Panc1 (cell line): ENCODE results near the gene INPP4B. TPM values are rescaled to one million over a fixed set of nuclear protein-coding genes. Genes with fewer than 3 reads are reported as not detected.

Experiments
- ATAC-seq: fragments of 200-7000 bp; cut with Tn5 transposase; 2 replicates; pipeline ENCODE4 v1.9.1; 2020; ENCODE audit warnings: mild to moderate bottlenecking, moderate library complexity
- BruUV-seq: library from RNA; stranded (reverse); fragments of 400-500 nt; replicated peaks from 2 replicates; lab custom pipeline; 2021; lab: Mats Ljungman, UMichigan
- CTCF ChIA-PET: fragments of 300-600 bp; sonication (Branson Sonifier 250); formaldehyde crosslinking; loops from one replicate; lab custom pipeline; 2022; ENCODE audit warnings: antibody characterized with exemption; lab: Charles Lee
- POLR2A ChIA-PET: fragments of 300-600 bp; sonication (Branson Sonifier 250); formaldehyde crosslinking; loops from one replicate; lab custom pipeline; 2022; ENCODE audit warnings: antibody characterized with exemption; lab: Charles Lee
- DNase-seq: peaks from one replicate; pipeline ENCODE4 v3.0.0-alpha.2; 2010; ENCODE audit warnings: low read depth, low spot score
- H3K27ac ChIP-seq: 2 replicates; pipeline ENCODE4 v1.5.1; 2011; ENCODE audit warnings: mild to moderate bottlenecking, low read length, inconsistent platforms
- H3K27me3 ChIP-seq: fragments of 200-500 bp; sonication (Bioruptor generic); 2 replicates; pipeline ENCODE4 v1.6.0; 2014; ENCODE audit warnings: low read length, inconsistent platforms; ENCODE audit not compliant: control insufficient read depth, insufficient read depth
- H3K36me3 ChIP-seq: fragments of 200-500 bp; sonication (Bioruptor generic); 2 replicates; pipeline ENCODE4 v1.5.1; 2014; ENCODE audit warnings: inconsistent platforms, mild to moderate bottlenecking, low read length, moderate library complexity; ENCODE audit not compliant: control insufficient read depth, insufficient read depth
- H3K4me1 ChIP-seq: 2 replicates; pipeline ENCODE4 v1.5.1; 2011; ENCODE audit warnings: inconsistent platforms, mild to moderate bottlenecking, low read length, moderate library complexity; ENCODE audit not compliant: control insufficient read depth, insufficient read depth
- H3K4me3 ChIP-seq, 2 experiments: 2 replicates each; pipeline ENCODE4 v1.5.1; 2011 to 2012; ENCODE audit warnings: low read depth in 2 of 2, low read length in 2 of 2, mild to moderate bottlenecking in 2 of 2, inconsistent platforms in 1 of 2, moderate library complexity in 1 of 2
- H3K9me3 ChIP-seq: fragments of 200-500 bp; sonication (Bioruptor generic); 2 replicates; pipeline ENCODE4 v1.5.1; 2014; ENCODE audit warnings: low read depth, mild to moderate bottlenecking, inconsistent platforms, low read length, moderate library complexity; ENCODE audit not compliant: control insufficient read depth, insufficient read depth
- POLR2AphosphoS5 ChIP-seq: IDR thresholded peaks from 2 replicates; pipeline ENCODE4 v1.6.1; 2012; ENCODE audit warnings: mild to moderate bottlenecking, low read depth, low read length, moderate library complexity
- REST ChIP-seq, 2 experiments: IDR thresholded peaks; 2 replicates each; pipeline ENCODE4 v1.6.1; 2011 to 2012; ENCODE audit warnings: low read depth in 2 of 2, control low read depth in 1 of 2, low read length in 1 of 2, mild to moderate bottlenecking in 1 of 2, moderate library complexity in 1 of 2; ENCODE audit not compliant: insufficient read depth in 1 of 2
- SIN3A ChIP-seq: IDR thresholded peaks from 2 replicates; pipeline ENCODE4 v1.6.1; 2012; ENCODE audit warnings: low read depth, mild to moderate bottlenecking, low read length, moderate library complexity, borderline replicate concordance; ENCODE audit not compliant: insufficient read depth
- TCF7L2 ChIP-seq: IDR thresholded peaks from 2 replicates; pipeline ENCODE4 v1.6.1; 2011; ENCODE audit warnings: mild to moderate bottlenecking, low read depth, low read length, inconsistent platforms
- in situ Hi-C: cut with HindIII; loops from 2 replicates; pipeline ENCODE4 v1.10.0; 2016; ENCODE audit warnings: low sequenced_read_pairs, low pct_unique_long_range_greater_than_20kb
- intact Hi-C: fragments of 100-400 bp; cut with micrococcal nuclease; formaldehyde crosslinking; loops from one replicate; pipeline ENCODE4 v1.10.0; 2022; ENCODE audit not compliant: unreplicated experiment
- total RNA-seq: library from RNA; stranded (reverse); gene quantifications from one replicate; pipeline ENCODE4 v1.2.1, GENCODE V29; 2021; ENCODE audit not compliant: unreplicated experiment
- TF ChIP-seq, protein P1 (sequence below): fragments of 450-650 bp; IDR thresholded peaks from 2 replicates; pipeline ENCODE4 v1.5.1; 2017; ENCODE audit warnings: mild to moderate bottlenecking

INPP4B gene
- total RNA-seq, 1 experiment from 2014 or later = 4.5 TPM

- no peaks in the 10 kb centered on the region for H3K9me3 ChIP-seq
- no peak for TF ChIP-seq REST (IDR thresholded peaks at IDR 0.05; ENCODE audit: insufficient read depth in 1 of 2, low read depth in 2 of 2, low read length in 1 of 2)
- TF ChIP-seq POLR2AphosphoS5 = no peak
- TF ChIP-seq, protein P1, sequence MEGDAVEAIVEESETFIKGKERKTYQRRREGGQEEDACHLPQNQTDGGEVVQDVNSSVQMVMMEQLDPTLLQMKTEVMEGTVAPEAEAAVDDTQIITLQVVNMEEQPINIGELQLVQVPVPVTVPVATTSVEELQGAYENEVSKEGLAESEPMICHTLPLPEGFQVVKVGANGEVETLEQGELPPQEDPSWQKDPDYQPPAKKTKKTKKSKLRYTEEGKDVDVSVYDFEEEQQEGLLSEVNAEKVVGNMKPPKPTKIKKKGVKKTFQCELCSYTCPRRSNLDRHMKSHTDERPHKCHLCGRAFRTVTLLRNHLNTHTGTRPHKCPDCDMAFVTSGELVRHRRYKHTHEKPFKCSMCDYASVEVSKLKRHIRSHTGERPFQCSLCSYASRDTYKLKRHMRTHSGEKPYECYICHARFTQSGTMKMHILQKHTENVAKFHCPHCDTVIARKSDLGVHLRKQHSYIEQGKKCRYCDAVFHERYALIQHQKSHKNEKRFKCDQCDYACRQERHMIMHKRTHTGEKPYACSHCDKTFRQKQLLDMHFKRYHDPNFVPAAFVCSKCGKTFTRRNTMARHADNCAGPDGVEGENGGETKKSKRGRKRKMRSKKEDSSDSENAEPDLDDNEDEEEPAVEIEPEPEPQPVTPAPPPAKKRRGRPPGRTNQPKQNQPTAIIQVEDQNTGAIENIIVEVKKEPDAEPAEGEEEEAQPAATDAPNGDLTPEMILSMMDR = no peak
- TF ChIP-seq SIN3A = no peak
- TF ChIP-seq TCF7L2 = no peak
- no peak overlapping the region for H3K4me3 ChIP-seq
- BruUV-seq = no TSS peak
- H3K36me3 ChIP-seq = no peaks in the 10 kb centered on the region
- intact Hi-C loops = no loop called here
- no peak overlapping the region for H3K27ac ChIP-seq
- no peak for ATAC-seq
- in situ Hi-C loops = no loop called here
- ChIA-PET CTCF (no interaction called here), POLR2A (no interaction called here)
- H3K4me1 ChIP-seq = no peaks in the 10 kb centered on the region
- no peaks in the 10 kb centered on the region for H3K27me3 ChIP-seq
- DNase-seq = no peak
These were observed 297.6 kb downstream of the INPP4B start for GRCh38 chr4:142548491-142548890.

DNA sequence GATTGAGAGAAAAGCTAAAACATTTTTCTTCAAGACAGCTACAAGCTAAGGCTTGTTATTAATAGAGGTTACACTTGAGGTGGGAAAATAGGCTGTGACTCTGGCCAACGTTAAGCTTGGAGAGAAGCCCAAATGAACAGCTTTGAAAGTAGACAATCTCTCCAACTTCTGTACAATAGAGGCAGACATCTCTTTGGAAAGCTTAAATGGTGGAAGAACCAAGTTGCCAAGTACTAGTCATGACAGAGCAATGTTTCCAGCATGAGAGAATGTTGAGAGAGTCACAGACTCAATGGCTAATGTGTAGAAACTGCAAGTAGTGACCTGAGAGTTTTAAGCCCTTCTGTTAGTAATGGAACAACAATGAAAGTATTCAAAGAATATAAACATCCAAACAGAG lies 298.1 kb downstream of the INPP4B start:
- ATAC-seq (no peak), DNase-seq (no peak)
- in situ Hi-C loops (no loop called here), intact Hi-C loops (no loop called here)
- TF ChIP-seq, protein P1 = no peak
- Histone ChIP-seq H3K9me3 (no peaks in the 10 kb centered on the region), H3K4me3 (no peak overlapping the region), H3K27ac (no peak overlapping the region), H3K4me1 (no peaks in the 10 kb centered on the region), H3K27me3 (no peaks in the 10 kb centered on the region), H3K36me3 (no peaks in the 10 kb centered on the region)
- ChIA-PET POLR2A (no interaction called here), CTCF (no interaction called here)
- no TSS peak for BruUV-seq

GRCh38 chr4:142544594-142544993 lies 301.5 kb downstream of the INPP4B start:
- no peaks in the 10 kb centered on the region for H3K9me3 ChIP-seq
- no peaks in the 10 kb centered on the region for H3K4me1 ChIP-seq
- no peak for ATAC-seq
- H3K4me3 ChIP-seq = no peak overlapping the region
- in situ Hi-C loops (no loop called here), intact Hi-C loops (no loop called here)
- DNase-seq = no peak
- ChIA-PET CTCF (no interaction called here), POLR2A (no interaction called here)
- H3K27me3 ChIP-seq = no peaks in the 10 kb centered on the region
- no peaks in the 10 kb centered on the region for H3K36me3 ChIP-seq
- H3K27ac ChIP-seq = no peak overlapping the region
- TF ChIP-seq TCF7L2 = no peak
- no peak for TF ChIP-seq REST (IDR thresholded peaks at IDR 0.05; ENCODE audit: insufficient read depth in 1 of 2, low read depth in 2 of 2, low read length in 1 of 2)
- TF ChIP-seq POLR2AphosphoS5 = no peak
- no peak for TF ChIP-seq SIN3A
- TF ChIP-seq, protein P1 = no peak
- BruUV-seq = no TSS peak
